Gastroesophageal sphincter (tissue), 3 donors: ENCODE measurements around the gene ESAM.

Experiments
- CTCF ChIP-seq, 4 experiments: fragments of 200-600 bp in 2 of 4; fragments of 450-650 bp in 2 of 4; sonication (generic) in 1 of 4; IDR thresholded peaks; one replicate each; pipeline ENCODE4 v1.5.1; 2017 to 2019; ENCODE audit warnings: antibody characterized with exemption in 4 of 4, mild to moderate bottlenecking in 2 of 4, moderate library complexity in 2 of 4
- EP300 ChIP-seq: sonication (generic); formaldehyde crosslinking; IDR thresholded peaks from one replicate; pipeline ENCODE4 v1.6.1; 2017; ENCODE audit warnings: antibody characterized with exemption, mild to moderate bottlenecking
- POLR2A ChIP-seq, 2 donors: fragments of 450-650 bp; IDR thresholded peaks; one replicate each; pipeline ENCODE4 v1.6.1; 2017; ENCODE audit warnings: antibody characterized with exemption in 2 of 2, mild to moderate bottlenecking in 2 of 2, moderate library complexity in 1 of 2
- POLR2AphosphoS5 ChIP-seq: sonication (generic); formaldehyde crosslinking; IDR thresholded peaks from one replicate; pipeline ENCODE4 v1.6.1; 2017; ENCODE audit warnings: antibody characterized with exemption

GRCh38 chr11:124752471-124753102 is 9.5 kb downstream of the ESAM start:
- no peak for TF ChIP-seq CTCF (IDR thresholded peaks at IDR 0.05)
- TF ChIP-seq POLR2A (IDR thresholded peaks at IDR 0.05), result no peak
- no peak for TF ChIP-seq POLR2AphosphoS5
- TF ChIP-seq EP300, result no peak
